Lower leg skin (tissue), 3 donors: Measurements from ENCODE around the gene DUSP15.

Source experiments
- CTCF ChIP-seq, 3 donors: fragments of 450-650 bp; IDR thresholded peaks; one replicate each; pipeline ENCODE4 v1.5.1; 2016; ENCODE audit warnings: antibody characterized with exemption in 3 of 3, mild to moderate bottlenecking in 3 of 3, moderate library complexity in 2 of 3
- POLR2A ChIP-seq, 2 donors: fragments of 450-650 bp; IDR thresholded peaks; one replicate each; pipeline ENCODE4 v1.6.1; 2016 to 2017; ENCODE audit warnings: antibody characterized with exemption in 2 of 2, mild to moderate bottlenecking in 1 of 2, moderate library complexity in 1 of 2

- TF ChIP-seq CTCF (IDR thresholded peaks at IDR 0.05) (no peak), POLR2A (IDR thresholded peaks at IDR 0.05) (no peak)
Measured at GRCh38 chr20:31848088-31848999, 22.0 kb downstream of the DUSP15 start.
